ENCODE data around the gene TMPRSS2. TPM values are rescaled to one million over a fixed set of nuclear protein-coding genes. Genes with fewer than 3 reads are reported as not detected.

Gene TMPRSS2
- 10 to 100 TPM in 3 of 4 donors, under 1 TPM in 1; 0.57 to 46.0 (median 36.6) TPM for polyA plus RNA-seq (ENCODE audit: insufficient read length in 4 of 4)

GRCh38 chr21:41507521-41508414 lies at the start of gene TMPRSS2:
Gene TMPRSS2, minus strand, starts transcription at chr21:41508158. Its CDS starts 10,025 bp downstream, at chr21:41498133.
- no peak for DNase-seq (ENCODE audit: low read depth in 4 of 4, low spot score in 3 of 4)

- DNase-seq (ENCODE audit: low read depth in 4 of 4, low spot score in 3 of 4), result no peak
These were observed 47.1 kb upstream of the TMPRSS2 start for GRCh38 chr21:41555057-41555456.

GRCh38 chr21:41552254-41552653 lies 44.3 kb upstream of the TMPRSS2 start:
- no peak for DNase-seq (ENCODE audit: low read depth in 4 of 4, low spot score in 3 of 4)

GRCh38 chr21:41548781-41549180 lies 40.8 kb upstream of the TMPRSS2 start:
- DNase-seq (ENCODE audit: low read depth in 4 of 4, low spot score in 3 of 4), result no peak

- no peak for DNase-seq (ENCODE audit: low read depth in 4 of 4, low spot score in 3 of 4)
These were observed 39.2 kb upstream of the TMPRSS2 start for GRCh38 chr21:41547111-41547510.

- DNase-seq (ENCODE audit: low read depth in 4 of 4, low spot score in 3 of 4), result no peak
These were observed 37.8 kb upstream of the TMPRSS2 start for GRCh38 chr21:41545500-41546359.

- no peak for DNase-seq (ENCODE audit: low read depth in 4 of 4, low spot score in 3 of 4)
These were observed 34.8 kb upstream of the TMPRSS2 start for GRCh38 chr21:41542727-41543126.

- no peak for DNase-seq (ENCODE audit: low read depth in 4 of 4, low spot score in 3 of 4)
These were observed 29.4 kb upstream of the TMPRSS2 start for GRCh38 chr21:41537356-41537755.

GRCh38 chr21:41536827-41537103 lies 28.8 kb upstream of the TMPRSS2 start:
- no peak for DNase-seq (ENCODE audit: low read depth in 4 of 4, low spot score in 3 of 4)

GRCh38 chr21:41536076-41536826 lies 28.3 kb upstream of the TMPRSS2 start:
- no peak for DNase-seq (ENCODE audit: low read depth in 4 of 4, low spot score in 3 of 4)

- DNase-seq (ENCODE audit: low read depth in 4 of 4, low spot score in 3 of 4), result no peak
These were observed 22.4 kb upstream of the TMPRSS2 start for GRCh38 chr21:41530366-41530765.

- no peak for DNase-seq (ENCODE audit: low read depth in 4 of 4, low spot score in 3 of 4)
These were observed 21.8 kb upstream of the TMPRSS2 start for GRCh38 chr21:41529769-41530168.

GRCh38 chr21:41526478-41527087 lies 18.6 kb upstream of the TMPRSS2 start:
- DNase-seq (ENCODE audit: low read depth in 4 of 4, low spot score in 3 of 4), result no peak

GRCh38 chr21:41523175-41523574 lies 15.2 kb upstream of the TMPRSS2 start:
- no peak for DNase-seq (ENCODE audit: low read depth in 4 of 4, low spot score in 3 of 4)

- DNase-seq (ENCODE audit: low read depth in 4 of 4, low spot score in 3 of 4), result no peak
These were observed 13.6 kb upstream of the TMPRSS2 start for GRCh38 chr21:41521489-41522027.

GRCh38 chr21:41520560-41521442 lies 12.8 kb upstream of the TMPRSS2 start:
- no peak for DNase-seq (ENCODE audit: low read depth in 4 of 4, low spot score in 3 of 4)

- DNase-seq (ENCODE audit: low read depth in 4 of 4, low spot score in 3 of 4), result no peak
These were observed 12.0 kb upstream of the TMPRSS2 start for GRCh38 chr21:41519806-41520559.

- DNase-seq (ENCODE audit: low read depth in 4 of 4, low spot score in 3 of 4), result no peak
These were observed 10.8 kb upstream of the TMPRSS2 start for GRCh38 chr21:41518757-41519156.

- no peak for DNase-seq (ENCODE audit: low read depth in 4 of 4, low spot score in 3 of 4)
These were observed 3.9 kb upstream of the TMPRSS2 start for GRCh38 chr21:41511858-41512257.

Measured in left renal pelvis (tissue), 4 donors.